Kidney tubule cell (primary cell): ENCODE data around the gene MAP3K1.
A peak's percentile ranks its signal among the peaks of the same experiment; 100 is the strongest.

ENCODE experiments used
- DNase-seq: peaks from one replicate; pipeline ENCODE4 v3.0.0-alpha.2; 2018; ENCODE audit warnings: low spot score

The MAP3K1 gene

GRCh38 chr5:56909294-56910209, 94.2 kb downstream of the MAP3K1 start, which contains the start of gene SETD9:
TSS of gene SETD9 (plus strand) at chr5:56909596. CDS start at chr5:56909646, 50 bp downstream.
- peak; percentile 98 for DNase-seq

- DNase-seq: no peak
Observed at GRCh38 chr5:56910210-56910965, 95.0 kb downstream of the MAP3K1 start.

GRCh38 chr5:56913766-56914165, 98.4 kb downstream of the MAP3K1 start:
- no peak for DNase-seq

- no peak for DNase-seq
Observed at GRCh38 chr5:56914678-56915077, 99.3 kb downstream of the MAP3K1 start.

- no peak for DNase-seq
Observed at GRCh38 chr5:56917534-56917933, 102.2 kb downstream of the MAP3K1 start.

GRCh38 chr5:56918054-56918453, 102.7 kb downstream of the MAP3K1 start:
- no peak for DNase-seq

- no peak for DNase-seq
Observed at GRCh38 chr5:56919942-56920662, 104.8 kb downstream of the MAP3K1 start.

GRCh38 chr5:56922922-56923321, 107.6 kb downstream of the MAP3K1 start:
- DNase-seq: no peak

GRCh38 chr5:56934325-56934724, 119.0 kb downstream of the MAP3K1 start:
- DNase-seq: no peak

GRCh38 chr5:56938858-56939257, 123.5 kb downstream of the MAP3K1 start:
- no peak for DNase-seq

- DNase-seq: no peak
Observed at GRCh38 chr5:56941981-56942380, 126.6 kb downstream of the MAP3K1 start.
